ENCODE measurements around the gene FAM193A.

Gene FAM193A

GRCh38 chr4:2745981-2746806 lies 209.7 kb downstream of the FAM193A start:
- H3K27ac ChIP-seq (ENCODE audit: low read length, poor library complexity, severe bottlenecking) = no peak overlapping the region
- WGBS = 58% methylated on average over 21 of the region's 21 CpGs
- peaks cover 63 to 72% of the 10 kb centered on the region in 2 experiments for H3K36me3 ChIP-seq (ENCODE audit: control insufficient read depth in 1 of 2, insufficient read depth in 2 of 2, low read depth in 1 of 2, low read length in 2 of 2)
- H2AK5ac ChIP-seq (ENCODE audit: low read length, severe bottlenecking) = no peak overlapping the region
- no peak overlapping the region for H3K4me2 ChIP-seq (ENCODE audit: low read length, poor library complexity, severe bottlenecking)
- H3K9ac ChIP-seq (ENCODE audit: low read length) = peak overlapping the region; percentile 22
- no peak overlapping the region for H2BK5ac ChIP-seq (ENCODE audit: low read depth, low read length, poor library complexity, severe bottlenecking)
- H2BK15ac ChIP-seq (ENCODE audit: low read depth, poor library complexity, severe bottlenecking) = no peak overlapping the region
- no peak overlapping the region for H2BK120ac ChIP-seq (ENCODE audit: low read depth, low read length)
- H3K18ac ChIP-seq (ENCODE audit: low read depth in 1 of 2, low read length in 2 of 2) = peak overlapping the region in 1 of 2 experiments; percentile 68
- no peaks in the 10 kb centered on the region for H3K27me3 ChIP-seq (ENCODE audit: control insufficient read depth in 1 of 2, insufficient read depth in 1 of 2, low read length in 2 of 2)
- peak overlapping the region in 1 of 2 experiments; percentile 3 for H3K4ac ChIP-seq (ENCODE audit: low read depth in 1 of 2, low read length in 2 of 2)
- peaks cover 53% of the 10 kb centered on the region for H3K79me1 ChIP-seq (replicated peaks; ENCODE audit: low read length, poor library complexity, severe bottlenecking)
- H3K9me3 ChIP-seq (ENCODE audit: control insufficient read depth, low read length) = no peaks in the 10 kb centered on the region
- DNase-seq = peak; percentile 92
- H2AFZ ChIP-seq (ENCODE audit: low read depth, low read length) = no peak overlapping the region
- H4K91ac ChIP-seq (ENCODE audit: low read length) = no peak overlapping the region
- peak overlapping the region in 1 of 2 experiments; percentile 57 for H2BK12ac ChIP-seq (ENCODE audit: low read length in 2 of 2)
- no peak overlapping the region for H3K4me3 ChIP-seq (ENCODE audit: insufficient read depth in 1 of 2, low read depth in 1 of 2, low read length in 2 of 2)
- H3K14ac ChIP-seq (ENCODE audit: low read length in 2 of 2) = peak overlapping the region in 1 of 2 experiments; percentile 53
- peaks cover 33% of the 10 kb centered on the region for H3K4me1 ChIP-seq (ENCODE audit: control insufficient read depth, insufficient read depth, low read depth, low read length)
- no peak overlapping the region for H3K23ac ChIP-seq (ENCODE audit: low read length in 2 of 2)
- no peak overlapping the region for H4K8ac ChIP-seq (ENCODE audit: low read length)

- no peak overlapping the region for H3K9ac ChIP-seq (ENCODE audit: low read length)
- H2BK120ac ChIP-seq (ENCODE audit: low read depth, low read length) = no peak overlapping the region
- H3K36me3 ChIP-seq (ENCODE audit: control insufficient read depth in 1 of 2, insufficient read depth in 2 of 2, low read depth in 1 of 2, low read length in 2 of 2) = peaks cover 58 to 70% of the 10 kb centered on the region in 2 experiments
- H3K4me2 ChIP-seq (ENCODE audit: low read length, poor library complexity, severe bottlenecking) = no peak overlapping the region
- H2BK15ac ChIP-seq (ENCODE audit: low read depth, poor library complexity, severe bottlenecking) = no peak overlapping the region
- H2AFZ ChIP-seq (ENCODE audit: low read depth, low read length) = no peak overlapping the region
- 90% methylated on average over 16 of the region's 16 CpGs for WGBS
- peak overlapping the region in 1 of 2 experiments; percentile 57 for H2BK12ac ChIP-seq (ENCODE audit: low read length in 2 of 2)
- no peak overlapping the region for H3K4me3 ChIP-seq (ENCODE audit: insufficient read depth in 1 of 2, low read depth in 1 of 2, low read length in 2 of 2)
- no peak overlapping the region for H3K4ac ChIP-seq (ENCODE audit: low read depth in 1 of 2, low read length in 2 of 2)
- no peaks in the 10 kb centered on the region for H3K27me3 ChIP-seq (ENCODE audit: control insufficient read depth in 1 of 2, insufficient read depth in 1 of 2, low read length in 2 of 2)
- peak overlapping the region in 1 of 2 experiments; percentile 1 for H3K18ac ChIP-seq (ENCODE audit: low read depth in 1 of 2, low read length in 2 of 2)
- H4K8ac ChIP-seq (ENCODE audit: low read length) = no peak overlapping the region
- H4K91ac ChIP-seq (ENCODE audit: low read length) = no peak overlapping the region
- H3K4me1 ChIP-seq (ENCODE audit: control insufficient read depth, insufficient read depth, low read depth, low read length) = peaks cover 25% of the 10 kb centered on the region
- no peak overlapping the region for H3K14ac ChIP-seq (ENCODE audit: low read length in 2 of 2)
- H3K79me1 ChIP-seq (replicated peaks; ENCODE audit: low read length, poor library complexity, severe bottlenecking) = peaks cover 52% of the 10 kb centered on the region
- DNase-seq = no peak
- peak overlapping the region; percentile 3 for H2BK5ac ChIP-seq (ENCODE audit: low read depth, low read length, poor library complexity, severe bottlenecking)
- H3K9me3 ChIP-seq (ENCODE audit: control insufficient read depth, low read length) = no peaks in the 10 kb centered on the region
- peak overlapping the region in 1 of 2 experiments; percentile 14 for H3K23ac ChIP-seq (ENCODE audit: low read length in 2 of 2)
- no peak overlapping the region for H3K27ac ChIP-seq (ENCODE audit: low read length, poor library complexity, severe bottlenecking)
- no peak overlapping the region for H2AK5ac ChIP-seq (ENCODE audit: low read length, severe bottlenecking)
Observed at GRCh38 chr4:2746891-2747695, 210.6 kb downstream of the FAM193A start.

- Histone ChIP-seq H3K27me3 (ENCODE audit: control insufficient read depth in 1 of 2, insufficient read depth in 1 of 2, low read length in 2 of 2) (no peaks in the 10 kb centered on the region), H3K36me3 (ENCODE audit: control insufficient read depth in 1 of 2, insufficient read depth in 2 of 2, low read depth in 1 of 2, low read length in 2 of 2) (peaks cover 30 to 41% of the 10 kb centered on the region in 2 experiments), H2AK5ac (ENCODE audit: low read length, severe bottlenecking) (no peak overlapping the region), H3K4me2 (ENCODE audit: low read length, poor library complexity, severe bottlenecking) (no peak overlapping the region), H3K27ac (ENCODE audit: low read length, poor library complexity, severe bottlenecking) (no peak overlapping the region), H2BK15ac (ENCODE audit: low read depth, poor library complexity, severe bottlenecking) (no peak overlapping the region), H3K18ac (ENCODE audit: low read depth in 1 of 2, low read length in 2 of 2) (peak overlapping the region; percentile 77 to 86), H3K9me3 (ENCODE audit: control insufficient read depth, low read length) (no peaks in the 10 kb centered on the region), H2BK5ac (ENCODE audit: low read depth, low read length, poor library complexity, severe bottlenecking) (no peak overlapping the region), H2AFZ (ENCODE audit: low read depth, low read length) (no peak overlapping the region), H3K23ac (ENCODE audit: low read length in 2 of 2) (peak overlapping the region in 1 of 2 experiments; percentile 1), H3K9ac (ENCODE audit: low read length) (no peak overlapping the region), H4K91ac (ENCODE audit: low read length) (peak overlapping the region; percentile 52), H3K14ac (ENCODE audit: low read length in 2 of 2) (peak overlapping the region in 1 of 2 experiments; percentile 85), H3K4me3 (ENCODE audit: insufficient read depth in 1 of 2, low read depth in 1 of 2, low read length in 2 of 2) (no peak overlapping the region), H3K4me1 (ENCODE audit: control insufficient read depth, insufficient read depth, low read depth, low read length) (peaks cover 29% of the 10 kb centered on the region), H3K79me1 (replicated peaks; ENCODE audit: low read length, poor library complexity, severe bottlenecking) (peaks cover 42% of the 10 kb centered on the region), H3K4ac (ENCODE audit: low read depth in 1 of 2, low read length in 2 of 2) (no peak overlapping the region), H2BK120ac (ENCODE audit: low read depth, low read length) (peak overlapping the region; percentile 36), H4K8ac (ENCODE audit: low read length) (peak overlapping the region; percentile 16), H2BK12ac (ENCODE audit: low read length in 2 of 2) (peak overlapping the region; percentile 87 to 88)
- WGBS = 56% methylated on average over 19 of the region's 19 CpGs
- DNase-seq = peak; percentile 83
Observed at GRCh38 chr4:2750719-2751605, 214.5 kb downstream of the FAM193A start.
